GM12892 (cell line): ENCODE measurements around the gene ANKFN1.

Source experiments
- POLR2A ChIP-seq: IDR thresholded peaks from 2 replicates; pipeline ENCODE4 v1.6.1; 2011; ENCODE audit warnings: low read depth, low read length, control low read depth
- POLR2AphosphoS5 ChIP-seq: IDR thresholded peaks from 2 replicates; pipeline ENCODE4 v1.6.1; 2011; ENCODE audit warnings: low read depth, low read length, control low read depth

- TF ChIP-seq POLR2AphosphoS5 (no peak), POLR2A (no peak)
Measured at GRCh38 chr17:56298846-56299245, 145.6 kb downstream of the ANKFN1 start.
